Activated CD4-positive, alpha-beta T cell treated with anti-CD3 and anti-CD28 coated beads for 48 hours (primary cell): ENCODE measurements around the gene B4GALT1.

Source experiments
- DNase-seq: peaks from one replicate; pipeline ENCODE4 v3.0.0-alpha.2; 2020

The B4GALT1 gene

DNA sequence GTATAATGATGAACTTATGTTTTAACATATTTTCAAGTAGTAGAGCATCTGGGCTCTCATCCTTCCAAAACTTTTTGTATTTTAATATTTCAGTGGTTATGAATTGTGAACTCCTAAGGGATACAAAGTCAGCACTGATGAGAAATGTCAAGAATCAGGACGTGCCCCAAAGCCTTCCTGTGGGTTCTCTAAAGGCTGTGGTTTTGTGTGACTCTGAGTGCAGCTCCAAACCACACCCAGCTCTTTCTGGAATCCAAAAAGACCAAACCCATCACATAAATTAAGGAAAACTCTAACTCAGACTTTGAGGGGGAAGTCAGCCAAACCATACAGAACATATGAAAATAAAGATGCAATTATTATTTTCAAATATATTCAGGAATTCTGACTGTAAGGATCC is 49.8 kb downstream of the B4GALT1 start:
- no peak for DNase-seq

DNA sequence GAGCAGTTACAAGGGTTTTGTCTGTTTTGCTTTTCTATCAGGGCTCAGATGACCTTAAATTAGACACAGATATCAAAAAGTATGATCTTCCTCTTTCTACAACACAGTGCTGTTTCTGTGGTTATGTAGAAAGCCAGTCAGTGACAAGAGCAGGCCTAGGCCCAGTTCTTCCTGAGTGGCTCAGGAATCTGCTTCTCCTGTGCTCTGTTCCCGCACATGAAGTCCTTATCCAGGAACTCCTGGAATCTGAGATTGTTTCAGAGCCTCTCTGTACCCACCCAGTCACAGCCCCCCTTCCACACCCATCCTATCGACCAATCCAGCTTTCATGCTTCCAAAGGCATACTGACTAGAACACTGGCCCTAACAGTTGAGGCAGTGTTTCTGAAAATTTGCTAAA is 50.3 kb downstream of the B4GALT1 start:
- no peak for DNase-seq

DNA sequence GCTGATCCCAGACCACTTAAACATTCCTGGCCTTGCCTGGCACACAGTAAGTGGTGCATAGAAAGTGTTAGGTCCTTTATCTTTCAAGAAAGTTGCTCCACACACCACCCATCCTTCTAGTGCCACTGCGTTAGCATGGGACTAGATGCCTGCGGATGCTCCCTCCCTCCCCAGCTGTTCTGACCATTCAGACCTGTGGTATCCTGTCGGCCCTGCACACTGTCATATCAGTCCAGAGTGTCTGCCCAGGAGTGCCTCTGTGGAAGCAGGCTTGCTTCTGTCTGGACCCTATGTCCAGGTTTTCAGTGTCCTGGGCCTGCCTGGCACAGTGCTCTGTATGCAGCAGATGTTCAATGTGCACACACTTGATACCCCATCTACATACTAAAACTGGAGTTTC is 52.4 kb downstream of the B4GALT1 start:
- DNase-seq = no peak

DNA sequence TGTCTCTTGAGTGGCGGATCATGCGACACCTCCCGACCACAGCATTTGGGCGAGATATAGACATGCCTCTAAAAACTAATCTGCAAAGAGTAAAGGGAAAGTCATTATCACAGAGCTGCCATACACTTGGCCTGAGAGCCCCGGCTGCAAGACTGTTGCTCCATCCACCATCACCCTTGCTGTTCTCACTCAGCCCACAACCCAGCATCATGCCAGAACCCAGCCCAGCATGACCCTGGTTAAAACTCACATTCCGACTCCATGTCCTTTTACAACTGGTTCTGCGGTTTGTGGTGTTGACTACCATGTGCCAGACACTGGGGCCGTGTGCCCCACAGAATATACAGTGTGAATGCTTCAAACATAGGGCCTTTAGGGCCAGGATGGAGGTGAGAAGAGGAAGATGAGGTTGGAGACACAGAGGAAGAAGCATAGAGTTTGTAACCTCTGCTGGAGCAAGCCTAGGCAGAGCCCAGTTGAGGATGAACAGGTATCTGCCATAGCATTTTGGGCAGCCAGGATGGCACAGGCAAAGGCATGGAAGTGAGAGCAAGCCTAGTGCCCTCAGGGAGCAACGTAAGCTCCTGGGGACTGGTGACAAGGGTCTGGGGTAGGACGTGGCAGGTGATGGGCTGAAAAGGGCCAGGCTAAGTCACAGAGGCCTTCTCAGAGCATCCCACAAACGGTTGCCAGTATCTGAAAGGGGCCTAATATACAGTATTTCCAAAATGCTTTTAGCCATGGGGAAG is 53.2 kb downstream of the B4GALT1 start:
- DNase-seq = no peak

DNA sequence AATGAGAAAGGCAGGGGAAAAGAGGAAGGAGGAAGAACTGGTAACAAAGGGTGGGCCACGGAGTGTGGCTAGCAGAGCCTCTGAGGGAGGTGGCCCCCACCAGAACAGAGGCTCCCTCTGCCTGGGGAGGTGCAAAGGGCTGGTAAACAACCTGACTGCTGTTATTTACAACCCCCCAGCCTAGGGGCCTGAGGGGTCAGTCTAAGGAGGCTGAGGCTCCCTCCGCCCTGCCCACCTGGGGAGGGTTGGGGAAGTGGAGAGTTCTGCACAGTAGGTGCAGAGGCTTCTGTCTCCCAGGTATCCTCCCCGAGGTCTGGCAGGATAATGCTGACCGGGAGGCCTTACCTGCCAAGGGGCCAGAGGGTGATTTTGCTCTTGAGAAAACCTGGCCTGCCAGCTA is 55.0 kb downstream of the B4GALT1 start:
- no peak for DNase-seq

DNA sequence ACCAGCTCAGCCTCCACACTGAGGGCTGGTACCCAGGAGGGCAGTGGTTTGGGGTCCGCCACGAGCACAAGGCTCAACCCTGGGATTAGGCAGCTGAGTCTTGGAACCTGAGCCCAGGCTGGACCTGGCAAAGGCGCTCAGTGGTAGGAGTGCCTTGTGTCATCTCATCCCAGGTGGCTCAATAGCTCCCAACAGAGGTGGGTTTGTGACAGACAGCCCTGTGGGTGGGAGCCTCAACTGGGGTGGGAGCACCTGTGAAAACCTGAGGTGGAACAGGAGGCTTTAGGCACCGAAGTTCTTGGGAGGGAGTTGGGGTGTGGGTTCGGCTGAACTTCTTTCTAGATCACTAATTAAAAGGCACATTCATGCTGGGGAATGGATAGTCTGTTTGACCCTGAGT is 55.5 kb downstream of the B4GALT1 start:
- DNase-seq = no peak

DNA sequence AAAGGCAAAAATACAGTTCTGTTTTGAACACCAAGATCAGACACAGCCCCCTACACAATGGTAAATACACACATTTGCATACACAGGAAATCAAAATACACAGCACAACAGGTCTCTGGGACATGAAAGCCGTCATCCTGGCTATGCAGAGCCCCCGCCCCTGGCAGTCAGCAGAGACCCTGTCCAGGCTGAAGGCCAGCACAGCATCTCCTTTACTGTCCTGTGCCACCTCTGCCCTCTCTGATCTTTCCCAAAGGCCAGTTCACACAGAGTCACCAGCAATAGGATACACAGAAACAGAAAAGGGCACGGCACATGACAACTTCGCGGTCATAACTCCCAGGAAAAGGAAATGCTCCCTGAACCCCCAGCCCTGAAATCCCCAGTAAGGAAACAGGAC is 56.5 kb downstream of the B4GALT1 start:
- no peak for DNase-seq

DNA sequence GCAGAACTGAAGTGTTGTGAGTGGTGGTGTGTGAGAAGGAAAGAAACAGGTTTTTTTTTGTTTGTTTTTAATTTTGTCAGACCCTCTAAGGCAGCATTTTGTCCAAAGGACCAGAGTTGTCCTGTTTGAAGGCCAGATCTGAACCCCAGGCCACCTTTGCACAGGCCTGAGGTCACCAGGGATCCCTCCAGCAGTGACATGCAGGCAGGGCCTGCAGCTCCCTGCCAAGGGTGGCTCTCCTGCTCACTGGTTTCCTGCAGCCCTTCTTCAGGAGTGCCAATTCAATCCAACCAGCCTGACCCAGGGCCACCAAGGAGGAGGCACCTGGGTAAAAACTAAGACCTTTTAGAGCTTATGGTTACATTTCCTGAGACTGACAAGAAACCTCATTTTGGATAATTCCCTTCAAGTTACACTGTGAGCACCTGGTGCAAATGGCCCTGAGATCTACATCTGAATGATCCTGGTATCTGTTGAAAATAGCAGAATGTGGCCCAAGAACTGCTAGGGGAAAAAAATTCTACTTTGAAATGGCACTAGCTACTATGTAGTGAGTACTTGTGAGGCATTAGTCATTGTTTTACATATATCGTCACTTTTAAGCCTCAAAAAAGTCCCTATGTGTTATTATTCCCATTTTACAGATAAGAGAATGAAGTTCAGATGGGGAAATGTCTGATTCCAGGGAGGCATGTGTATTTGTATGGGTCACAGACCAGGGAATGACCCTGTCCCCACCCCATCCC is 57.1 kb downstream of the B4GALT1 start:
- no peak for DNase-seq

DNA sequence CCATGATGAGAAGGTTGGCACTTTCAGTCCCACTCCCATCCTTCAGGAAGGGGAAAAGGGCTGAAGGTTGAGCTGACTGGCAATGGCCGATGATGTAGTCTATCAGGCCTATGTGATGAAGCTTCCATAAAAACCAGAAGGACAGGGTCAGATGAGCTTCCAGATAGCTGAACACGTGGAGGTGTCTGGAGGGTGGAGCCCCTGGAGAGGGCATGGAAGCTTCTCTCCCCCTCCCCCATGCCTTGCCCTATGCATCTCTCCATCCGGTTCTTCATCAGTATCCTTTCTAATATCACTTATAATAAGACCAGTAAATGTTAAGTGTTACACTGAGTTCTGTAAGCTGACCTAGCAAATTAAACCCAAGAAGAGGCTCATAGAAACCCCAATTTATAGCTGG is 58.0 kb downstream of the B4GALT1 start:
- DNase-seq = no peak

DNA sequence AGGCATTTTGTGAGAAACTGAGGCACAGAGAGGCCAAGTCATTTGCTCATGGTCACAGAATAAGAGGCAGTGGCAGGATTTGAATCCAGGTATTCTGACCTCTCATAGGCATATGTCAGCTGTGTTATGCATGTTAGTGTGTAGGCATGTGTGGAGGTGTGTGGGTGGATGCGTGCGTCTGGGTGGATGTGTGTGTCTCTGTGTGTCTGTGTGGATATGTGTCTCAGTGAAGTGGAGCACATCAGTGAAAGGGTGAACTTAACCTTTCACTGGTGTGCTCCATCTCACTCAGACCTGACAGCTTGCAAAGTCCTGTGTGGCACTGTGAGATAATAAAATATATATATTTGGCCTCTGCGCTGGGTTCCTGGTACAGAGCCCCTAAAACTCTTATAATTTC is 58.7 kb downstream of the B4GALT1 start:
- no peak for DNase-seq

DNA sequence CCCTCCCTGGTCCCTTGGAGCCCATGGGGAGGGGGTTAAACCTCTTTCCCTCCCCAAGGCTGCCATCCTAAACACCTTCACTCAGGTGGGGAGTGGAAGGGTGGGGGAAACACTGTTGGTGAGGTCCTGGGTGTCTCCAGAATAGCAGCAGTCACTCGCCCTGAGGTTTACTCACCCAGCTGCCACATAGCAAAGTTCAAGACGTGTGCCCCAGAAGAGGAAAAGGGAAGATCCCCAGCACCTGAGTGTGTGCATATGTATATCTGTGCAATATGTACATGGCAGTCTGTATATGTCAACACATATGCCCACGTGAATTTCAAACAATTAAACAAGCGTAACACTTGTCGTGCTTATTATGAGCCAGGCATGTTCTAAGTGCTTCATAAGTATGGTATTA is 59.4 kb downstream of the B4GALT1 start:
- DNase-seq = no peak

DNA sequence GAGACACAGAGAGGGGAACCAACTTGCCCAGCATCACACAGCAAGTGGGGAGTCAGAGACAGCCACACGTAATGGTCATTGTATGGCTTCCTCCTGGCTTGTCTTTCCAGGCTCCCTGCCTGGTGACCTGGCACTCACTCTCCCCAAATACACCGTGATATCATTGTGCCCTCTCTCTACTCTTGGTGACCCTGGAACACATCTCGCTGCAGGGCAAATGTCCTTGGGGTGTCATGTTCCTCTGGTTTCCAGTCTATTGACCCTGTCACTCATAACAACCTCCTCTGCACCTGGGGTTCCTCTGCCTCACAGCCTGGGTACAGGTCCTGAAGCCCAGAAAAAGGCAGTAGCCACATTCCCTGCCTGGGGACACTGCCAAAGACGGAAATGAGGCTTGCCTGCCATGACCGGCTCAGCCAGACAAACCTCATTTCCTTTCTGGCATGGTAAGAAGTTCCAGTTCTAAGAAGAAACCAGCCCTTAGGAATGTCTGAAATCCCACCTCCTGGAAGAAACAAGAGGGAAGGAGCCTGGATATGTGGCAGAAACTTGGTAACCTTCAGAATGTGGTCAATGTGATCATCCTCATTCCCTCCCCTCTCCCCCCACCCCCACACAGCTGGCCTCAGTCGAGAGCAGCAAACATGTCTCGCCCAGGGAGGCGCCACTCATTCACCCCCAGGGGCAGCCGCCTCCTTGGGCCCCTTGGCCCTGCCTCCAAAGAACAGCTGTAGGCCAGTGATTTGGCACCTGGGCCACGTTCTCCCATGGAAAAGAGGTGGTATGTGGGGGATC is 60.1 kb downstream of the B4GALT1 start:
- DNase-seq = no peak

DNA sequence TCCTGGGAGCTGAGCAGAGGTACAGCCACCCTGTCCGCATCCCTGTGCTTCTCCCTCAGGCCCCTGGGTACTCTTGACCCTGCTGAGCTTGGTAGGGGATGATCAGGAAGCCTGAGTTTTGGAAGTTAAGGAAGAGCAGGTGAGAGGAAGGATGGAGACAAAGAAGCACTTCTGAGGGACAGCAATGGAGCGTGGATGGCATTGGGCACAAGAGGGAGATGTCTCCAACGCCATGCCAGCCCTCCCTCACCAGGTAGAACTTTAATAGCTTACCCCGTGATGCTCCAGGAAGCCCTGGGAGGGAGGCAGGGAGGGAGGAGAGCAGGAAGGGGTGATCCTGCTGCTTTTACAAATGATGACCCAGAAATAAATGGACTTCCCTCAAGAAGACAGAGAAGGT is 60.8 kb downstream of the B4GALT1 start:
- no peak for DNase-seq

DNA sequence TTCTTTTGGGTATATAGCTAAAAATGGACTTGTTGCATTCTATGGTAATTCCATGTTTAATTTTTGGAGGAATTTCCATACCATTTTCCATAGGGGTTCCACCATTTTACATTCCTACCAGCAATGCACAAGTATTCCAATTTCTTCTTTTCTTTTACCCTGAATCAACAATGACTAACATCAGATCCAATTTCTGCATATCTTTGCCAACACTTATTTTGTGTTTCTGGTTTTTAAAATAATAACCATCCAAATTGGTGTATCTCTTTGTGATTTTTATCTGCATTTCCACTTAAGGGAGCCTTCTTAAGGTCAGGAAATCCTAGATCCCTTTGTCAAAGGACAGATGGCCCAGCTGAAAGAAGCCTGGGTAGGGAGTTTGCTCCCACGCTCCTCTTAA is 61.2 kb downstream of the B4GALT1 start:
- DNase-seq = no peak

DNA sequence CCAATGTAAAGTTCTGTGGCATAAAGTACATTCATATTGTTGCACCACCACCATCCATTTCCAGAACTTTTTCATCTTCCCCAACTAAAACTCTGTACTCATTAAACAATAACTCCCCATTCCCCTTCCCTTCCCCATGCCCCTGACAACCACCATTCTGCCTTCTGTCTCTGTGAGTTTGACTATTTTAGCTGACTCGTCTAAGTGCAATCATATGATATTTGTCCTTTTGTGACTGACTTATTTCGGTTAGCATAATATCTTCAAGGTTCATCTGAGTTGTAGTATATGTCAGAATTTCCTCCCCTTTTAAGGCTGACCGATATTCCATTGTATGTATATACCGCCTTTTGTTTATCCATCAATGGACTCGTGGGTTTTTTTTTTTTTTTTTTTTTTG is 61.6 kb downstream of the B4GALT1 start:
- DNase-seq = no peak

DNA sequence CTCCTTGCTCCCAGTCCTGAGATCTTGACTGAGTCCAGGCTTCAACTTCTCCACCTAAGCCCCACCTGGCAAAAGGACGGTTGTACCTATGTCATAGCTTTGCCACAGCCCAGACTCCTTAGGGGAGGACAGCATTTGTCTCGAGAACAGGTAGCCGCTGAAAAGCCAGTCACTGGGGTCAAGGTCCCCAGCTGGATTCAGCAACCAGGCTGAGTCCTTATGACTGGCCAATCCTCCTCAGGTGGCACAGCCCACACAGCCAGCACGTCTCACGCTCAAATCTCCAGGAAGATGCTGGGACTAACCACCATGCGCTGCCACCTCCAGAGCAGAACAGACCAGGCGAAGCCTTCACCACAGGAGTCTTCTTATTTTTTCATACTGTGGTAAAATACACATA is 62.7 kb downstream of the B4GALT1 start:
- no peak for DNase-seq

DNA sequence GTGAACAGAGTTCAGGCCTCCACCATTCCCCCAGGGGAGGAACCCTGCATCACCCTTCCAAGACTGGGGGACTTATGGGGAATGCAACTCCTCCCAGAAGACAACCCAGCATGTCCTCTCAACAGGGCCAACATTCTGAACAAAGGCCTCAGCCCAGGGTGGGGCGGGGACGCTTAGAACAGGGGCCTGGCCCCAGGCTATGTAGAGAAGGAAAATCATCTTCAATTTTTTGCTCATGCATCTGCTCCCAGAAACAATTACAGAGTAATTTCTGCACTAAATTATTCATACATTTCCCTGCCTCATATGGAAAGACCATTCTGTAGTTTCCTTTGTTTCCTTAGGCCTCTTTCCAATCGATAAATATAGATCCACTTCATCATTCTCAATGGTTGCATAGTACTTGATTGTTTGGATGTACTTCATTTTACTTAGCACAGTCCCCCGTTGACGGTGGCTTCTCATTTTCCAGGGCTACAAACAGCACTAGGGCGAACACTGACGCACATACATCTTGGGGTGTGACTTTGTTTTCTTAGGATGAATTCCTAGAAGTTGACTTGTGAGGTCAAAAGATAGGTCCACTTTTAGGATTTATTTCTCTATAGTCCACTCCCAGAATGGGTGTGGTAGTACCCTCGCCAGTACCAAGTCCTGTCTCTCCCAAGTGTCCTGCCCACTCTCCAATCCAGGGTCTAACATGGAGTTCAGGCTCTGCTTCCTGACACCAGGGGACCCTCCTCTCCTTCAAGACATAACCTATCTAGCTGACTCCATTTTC is 63.4 kb downstream of the B4GALT1 start:
- DNase-seq = no peak

DNA sequence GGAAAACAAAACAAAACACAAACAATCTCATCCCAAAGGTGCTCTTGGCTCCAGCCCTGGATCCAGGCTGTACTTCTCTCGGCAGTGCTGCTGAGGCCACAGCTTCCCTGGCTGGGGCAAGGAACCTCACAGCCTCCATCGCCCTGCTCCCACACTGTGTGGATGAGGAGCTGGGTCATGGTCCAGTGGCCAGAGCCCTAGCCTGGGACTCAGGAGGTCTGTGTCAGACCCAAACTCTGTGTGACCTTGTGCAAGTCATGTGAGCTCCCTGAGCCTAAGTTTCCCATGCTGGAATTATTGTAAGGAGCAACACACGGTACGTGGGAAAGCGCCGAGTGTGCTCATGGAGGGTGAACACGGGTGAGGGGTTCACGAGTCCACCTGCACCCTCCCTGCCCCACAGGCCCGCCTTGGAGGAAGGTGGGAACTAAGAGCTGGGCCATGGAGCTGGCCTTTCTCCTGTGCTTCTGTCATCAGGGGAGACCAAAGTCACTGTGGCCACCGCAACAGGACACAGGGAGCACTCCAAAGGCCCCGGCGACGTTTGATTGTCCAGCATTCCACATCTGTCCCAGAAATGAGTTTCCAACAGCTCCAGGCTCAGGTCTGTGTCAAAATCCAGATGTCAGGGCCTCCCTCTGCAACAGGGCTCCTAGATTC is 64.5 kb downstream of the B4GALT1 start:
- no peak for DNase-seq

DNA sequence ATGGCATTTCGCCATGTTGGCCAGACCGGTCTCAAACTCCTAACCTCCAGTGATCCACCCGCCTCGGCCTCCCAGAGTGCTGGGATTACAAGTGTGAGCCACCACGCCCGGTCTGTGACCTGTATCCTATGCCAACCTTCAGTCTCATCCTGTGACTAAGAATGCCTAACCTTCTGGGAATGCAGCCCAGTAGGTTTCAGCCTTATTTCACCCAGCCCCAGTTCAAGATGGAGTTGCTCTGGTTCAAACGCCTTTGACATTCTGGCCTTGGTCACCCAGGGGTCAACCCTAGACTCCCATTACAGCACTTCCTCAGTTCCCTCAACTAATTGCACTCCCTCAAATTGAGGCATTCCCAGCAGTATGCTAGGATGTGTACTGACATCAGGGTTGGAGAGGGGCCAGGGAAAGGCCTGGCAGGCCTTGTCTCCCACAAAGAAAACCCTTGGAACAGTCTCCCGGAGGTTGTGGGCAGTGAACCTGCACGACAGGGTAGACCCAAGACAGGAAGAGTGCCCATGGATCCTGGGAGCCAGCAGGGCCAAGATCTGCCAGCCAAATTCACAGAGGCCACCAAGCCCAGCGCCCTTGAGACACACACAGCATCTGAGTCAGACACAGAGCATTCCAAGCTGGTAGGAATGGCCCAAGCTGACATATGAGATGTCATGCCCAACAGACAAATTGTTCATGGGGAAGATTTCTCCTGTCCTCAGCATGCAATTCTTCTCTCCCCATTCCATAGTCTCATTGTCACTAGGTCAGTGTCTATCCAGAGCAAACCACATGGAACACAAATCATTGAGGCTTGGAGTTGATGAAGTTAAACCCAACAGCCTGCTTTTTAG is 65.8 kb downstream of the B4GALT1 start:
- no peak for DNase-seq

DNA sequence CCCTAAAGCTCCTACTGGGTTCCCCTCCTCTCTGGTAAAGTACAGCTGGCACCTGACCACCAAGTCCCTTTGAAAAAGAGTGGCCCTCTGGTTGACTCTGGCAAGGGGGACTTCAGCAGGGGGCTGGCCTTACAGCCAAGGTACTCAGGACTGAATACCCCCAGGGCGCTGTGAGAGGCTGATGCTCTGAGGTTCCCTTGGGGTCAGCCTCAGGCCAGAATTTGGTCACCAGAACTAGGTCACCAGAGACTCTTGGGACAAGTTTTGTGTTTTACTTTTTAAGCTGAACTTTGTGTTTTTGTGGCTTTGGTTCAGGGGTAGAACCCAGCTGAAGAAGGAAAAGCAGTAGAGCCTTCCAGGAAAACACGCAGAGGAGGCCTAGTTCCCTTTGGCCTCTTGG is 67.4 kb downstream of the B4GALT1 start:
- DNase-seq = no peak

DNA sequence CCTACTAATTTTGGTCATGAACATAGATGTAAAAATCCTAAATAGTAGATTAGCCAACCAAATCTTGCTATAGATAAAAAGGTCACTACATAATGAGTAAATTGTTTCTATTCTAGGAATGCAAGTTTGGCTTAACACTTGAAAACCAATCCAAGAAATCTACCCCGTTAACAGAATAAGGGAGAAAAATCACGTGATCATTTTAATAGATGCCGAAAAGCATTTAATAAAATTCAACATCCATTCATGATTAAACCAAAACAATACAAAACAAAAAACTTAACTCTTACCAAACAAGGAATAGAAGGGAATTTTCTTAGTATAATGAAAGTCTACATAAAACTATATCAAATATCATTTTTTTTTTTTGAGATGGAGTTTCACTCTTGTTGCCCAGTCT is 69.9 kb downstream of the B4GALT1 start:
- DNase-seq = no peak

DNA sequence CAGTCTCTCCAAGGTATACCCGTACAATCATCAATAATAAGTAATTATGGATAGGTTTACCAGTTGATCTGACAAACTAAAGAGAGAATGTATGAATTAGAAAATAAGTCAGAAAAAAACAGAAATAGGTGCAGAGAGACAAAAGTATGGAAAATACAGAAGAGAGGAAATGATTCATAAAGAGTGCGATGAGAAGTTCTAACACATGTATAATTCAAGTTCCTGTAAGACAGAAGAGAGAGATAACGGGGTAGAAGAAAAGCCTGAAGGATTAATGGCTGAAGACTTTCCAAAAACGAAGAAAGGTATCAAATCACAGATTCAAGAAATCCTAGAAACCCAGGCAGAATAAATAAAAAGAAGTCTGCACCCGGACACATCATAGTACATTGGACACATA is 74.5 kb downstream of the B4GALT1 start:
- DNase-seq = no peak
